Measurements from ENCODE around the gene CTIF.

GRCh38 chr18:48739266-48740067 is 200.6 kb downstream of the CTIF start:
- no peak for TF ChIP-seq CTCF (IDR thresholded peaks at IDR 0.05)
- no peak for TF ChIP-seq POLR2A (IDR thresholded peaks at IDR 0.05)
